Thoracic aorta (tissue), 2 donors: ENCODE data around the gene GIPC2. TPM values are rescaled to one million over a fixed set of nuclear protein-coding genes. Genes with fewer than 3 reads are reported as not detected.

Source experiments
- ATAC-seq: fragments of 150-250 bp; one replicate; pipeline ENCODE4 v1.8.0; 2017; ENCODE audit warnings: low read depth; ENCODE audit not compliant: insufficient number of reproducible peaks, low FRiP score
- DNase-seq: peaks from one replicate; pipeline ENCODE4 v3.0.0-alpha.2; 2020; ENCODE audit warnings: low spot score
- H3K27ac ChIP-seq, 2 donors: fragments of 200-600 bp; sonication (generic); 1 replicate in 1 of 2; 2 replicates in 1 of 2; pipeline ENCODE4 v1.5.1; 2016; ENCODE audit warnings: mild to moderate bottlenecking in 2 of 2, moderate library complexity in 2 of 2
- H3K27me3 ChIP-seq: fragments of 200-600 bp; sonication (generic); replicated peaks from 2 replicates; pipeline ENCODE4 v1.6.0; 2016; ENCODE audit warnings: mild to moderate bottlenecking; ENCODE audit not compliant: insufficient read depth
- H3K36me3 ChIP-seq: fragments of 200-600 bp; sonication (generic); one replicate; pipeline ENCODE4 v1.5.1; 2016
- H3K4me1 ChIP-seq, 2 donors: fragments of 200-600 bp; sonication (generic); 1 replicate in 1 of 2; 2 replicates in 1 of 2; pipeline versions ENCODE4 v1.5.1 to v1.6.0; 2016; ENCODE audit warnings: low read depth in 2 of 2, mild to moderate bottlenecking in 1 of 2; ENCODE audit not compliant: control insufficient read depth in 1 of 2
- H3K4me3 ChIP-seq: fragments of 200-600 bp; sonication (generic); 2 replicates; pipeline ENCODE4 v1.5.1; 2016; ENCODE audit warnings: mild to moderate bottlenecking
- H3K9me3 ChIP-seq: fragments of 200-600 bp; sonication (generic); 2 replicates; pipeline ENCODE4 v1.5.1; 2016
- total RNA-seq, 2 donors: library from RNA; depleted of rRNA; stranded (reverse); fragments of >200 nt; gene quantifications; one replicate each; pipeline versions ENCODE4 v1.1.0 to v1.2.3, GENCODE V29; 2016
- TF ChIP-seq, protein P1 (sequence below): fragments of 200-600 bp; sonication (generic); IDR thresholded peaks from one replicate; pipeline ENCODE4 v1.5.1; 2019; ENCODE audit warnings: antibody characterized with exemption

The GIPC2 gene
- total RNA-seq, 2 donors from 2014 or later = 1.6 to 3.2 TPM

DNA sequence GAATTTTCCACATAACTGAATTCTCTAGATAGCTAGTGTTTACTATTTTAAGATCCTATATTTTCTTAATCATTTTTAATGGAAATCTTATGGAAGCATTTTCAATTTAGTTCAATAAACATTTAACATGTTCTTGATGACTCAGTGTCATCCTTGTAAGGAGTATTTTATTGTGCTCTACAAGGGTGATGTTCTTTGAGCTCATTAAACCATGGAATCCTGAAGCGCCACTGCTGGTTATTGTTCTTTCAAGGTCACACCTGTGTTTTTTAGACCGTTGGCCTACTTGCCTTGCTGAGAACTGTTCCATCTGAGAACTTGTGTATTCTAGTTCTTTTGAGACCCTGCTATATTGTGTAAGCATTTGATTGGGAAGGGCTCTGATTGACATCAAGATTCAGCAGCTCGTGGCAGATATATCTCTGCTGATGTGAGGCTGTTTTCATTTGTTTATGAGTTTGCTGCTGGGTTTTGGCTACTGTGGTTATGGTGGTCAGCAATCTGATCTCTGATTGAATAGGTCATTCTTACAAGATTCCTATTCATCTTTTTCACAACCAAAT lies 132.0 kb downstream of the GIPC2 start:
- Histone ChIP-seq H3K36me3 (no peaks in the 10 kb centered on the region), H3K9me3 (no peaks in the 10 kb centered on the region), H3K27ac (no peak overlapping the region), H3K27me3 (no peaks in the 10 kb centered on the region), H3K4me1 (no peaks in the 10 kb centered on the region), H3K4me3 (no peak overlapping the region)
- TF ChIP-seq, protein P1, sequence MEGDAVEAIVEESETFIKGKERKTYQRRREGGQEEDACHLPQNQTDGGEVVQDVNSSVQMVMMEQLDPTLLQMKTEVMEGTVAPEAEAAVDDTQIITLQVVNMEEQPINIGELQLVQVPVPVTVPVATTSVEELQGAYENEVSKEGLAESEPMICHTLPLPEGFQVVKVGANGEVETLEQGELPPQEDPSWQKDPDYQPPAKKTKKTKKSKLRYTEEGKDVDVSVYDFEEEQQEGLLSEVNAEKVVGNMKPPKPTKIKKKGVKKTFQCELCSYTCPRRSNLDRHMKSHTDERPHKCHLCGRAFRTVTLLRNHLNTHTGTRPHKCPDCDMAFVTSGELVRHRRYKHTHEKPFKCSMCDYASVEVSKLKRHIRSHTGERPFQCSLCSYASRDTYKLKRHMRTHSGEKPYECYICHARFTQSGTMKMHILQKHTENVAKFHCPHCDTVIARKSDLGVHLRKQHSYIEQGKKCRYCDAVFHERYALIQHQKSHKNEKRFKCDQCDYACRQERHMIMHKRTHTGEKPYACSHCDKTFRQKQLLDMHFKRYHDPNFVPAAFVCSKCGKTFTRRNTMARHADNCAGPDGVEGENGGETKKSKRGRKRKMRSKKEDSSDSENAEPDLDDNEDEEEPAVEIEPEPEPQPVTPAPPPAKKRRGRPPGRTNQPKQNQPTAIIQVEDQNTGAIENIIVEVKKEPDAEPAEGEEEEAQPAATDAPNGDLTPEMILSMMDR = no peak
- no peak for DNase-seq
- ATAC-seq = no peak

DNA sequence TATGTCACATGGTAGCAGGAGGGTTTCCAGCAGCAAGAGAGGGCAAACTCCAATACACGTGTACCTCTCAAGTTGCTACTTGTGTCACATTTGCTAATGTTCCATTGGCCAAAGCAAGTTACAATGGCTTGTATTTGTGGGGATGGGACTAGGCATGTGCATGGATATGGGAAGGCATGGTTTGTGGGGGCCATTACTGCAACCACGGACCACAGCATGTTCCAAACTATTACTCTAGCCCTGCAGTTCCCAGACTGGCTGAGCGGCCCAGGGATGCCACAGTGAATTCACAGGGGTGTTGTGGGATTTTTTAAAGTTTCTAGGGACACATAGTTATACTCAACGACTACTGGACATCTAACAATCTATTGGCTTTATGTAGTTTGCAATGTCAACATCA lies 133.1 kb downstream of the GIPC2 start:
- H3K4me3 ChIP-seq = no peak overlapping the region
- H3K9me3 ChIP-seq = no peaks in the 10 kb centered on the region
- H3K27me3 ChIP-seq = no peaks in the 10 kb centered on the region
- ATAC-seq = no peak
- TF ChIP-seq, protein P1 = no peak
- no peaks in the 10 kb centered on the region for H3K4me1 ChIP-seq
- no peaks in the 10 kb centered on the region for H3K36me3 ChIP-seq
- H3K27ac ChIP-seq = no peak overlapping the region
- no peak for DNase-seq

DNA sequence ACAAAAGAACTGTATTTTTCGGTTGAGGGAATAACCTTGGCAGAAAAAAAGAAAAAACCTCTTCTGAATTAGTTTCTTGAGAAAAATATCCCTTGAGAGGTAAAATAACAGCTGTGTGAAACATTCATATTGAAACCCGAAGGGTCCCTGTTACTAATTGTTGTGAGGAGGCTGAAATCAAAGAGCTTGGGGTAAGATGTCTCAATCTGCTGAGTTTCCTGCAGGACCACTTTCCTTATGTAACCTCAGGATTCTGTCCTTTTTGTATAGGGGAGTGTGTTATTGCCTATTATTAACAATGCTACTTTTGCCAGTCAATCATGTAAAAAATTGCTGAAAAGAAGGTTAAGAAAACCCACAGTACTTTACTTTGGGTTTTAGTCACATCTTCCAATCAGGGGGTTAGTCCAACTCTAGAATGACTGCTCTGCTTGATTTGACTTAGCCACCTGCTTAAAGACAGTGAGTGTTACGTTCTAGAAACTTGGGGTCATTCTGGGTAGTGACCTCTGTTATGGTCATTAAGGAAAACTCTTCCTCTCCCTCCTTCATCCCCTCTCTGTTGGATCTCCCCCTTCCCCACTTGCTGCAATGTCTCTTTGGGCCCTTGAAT lies 138.8 kb downstream of the GIPC2 start:
- H3K27me3 ChIP-seq = no peaks in the 10 kb centered on the region
- no peaks in the 10 kb centered on the region for H3K9me3 ChIP-seq
- H3K4me3 ChIP-seq = no peak overlapping the region
- no peaks in the 10 kb centered on the region for H3K36me3 ChIP-seq
- H3K4me1 ChIP-seq = no peaks in the 10 kb centered on the region
- H3K27ac ChIP-seq = no peak overlapping the region
- ATAC-seq = no peak
- TF ChIP-seq, protein P1 = no peak
- no peak for DNase-seq

Other genes starting within 250 kb of the GIPC2 start
- 100 to 1,000 TPM; 116 to 120 TPM for gene NEXN, start 157.3 kb upstream of the GIPC2 start, total RNA-seq
- gene FUBP1, start 66.9 kb upstream of the GIPC2 start, total RNA-seq = 100 to 1,000 TPM in 1 of 2 donors, 10 to 100 TPM in 1; 73.8 to 118 TPM
- 10 to 100 TPM; 41.0 to 59.8 TPM for gene DNAJB4, start 41.0 kb upstream of the GIPC2 start, total RNA-seq